H9 (cell line): Measurements from ENCODE around the gene FAM228B. TPM values are rescaled to one million over a fixed set of nuclear protein-coding genes. Genes with fewer than 3 reads are reported as not detected.

Source experiments
- DNase-seq: peaks from one replicate; pipeline ENCODE4 v3.0.0-alpha.2; 2017
- H2AFZ ChIP-seq: one replicate; pipeline ENCODE4 v1.6.1; 2013; ENCODE audit warnings: mild to moderate bottlenecking, low read length, control low read depth, moderate library complexity
- H2AK5ac ChIP-seq: 2 replicates; pipeline ENCODE4 v1.6.1; 2013; ENCODE audit warnings: low read length, control low read depth, mixed read lengths; ENCODE audit not compliant: insufficient read length
- H2BK120ac ChIP-seq: one replicate; pipeline ENCODE4 v1.6.1; 2013; ENCODE audit warnings: low read depth, mild to moderate bottlenecking, low read length, control low read depth, inconsistent platforms; ENCODE audit not compliant: poor library complexity, severe bottlenecking
- H2BK12ac ChIP-seq: 2 replicates; pipeline ENCODE4 v1.6.1; 2013; ENCODE audit warnings: low read length, control low read depth, mixed read lengths, low read depth; ENCODE audit not compliant: insufficient read length
- H2BK15ac ChIP-seq: 2 replicates; pipeline ENCODE4 v1.6.1; 2013; ENCODE audit warnings: low read depth, low read length, control low read depth
- H2BK20ac ChIP-seq: one replicate; pipeline ENCODE4 v1.6.1; 2013; ENCODE audit warnings: low read depth, mild to moderate bottlenecking, low read length, control low read depth, inconsistent platforms; ENCODE audit not compliant: poor library complexity, severe bottlenecking
- H2BK5ac ChIP-seq: 2 replicates; pipeline ENCODE4 v1.6.1; 2013; ENCODE audit warnings: low read length, control low read depth, mixed read lengths; ENCODE audit not compliant: insufficient read length
- H3K14ac ChIP-seq: 2 replicates; pipeline ENCODE4 v1.6.1; 2013; ENCODE audit warnings: low read length, control low read depth; ENCODE audit not compliant: insufficient read depth
- H3K18ac ChIP-seq: 2 replicates; pipeline ENCODE4 v1.6.1; 2013; ENCODE audit warnings: low read depth, mild to moderate bottlenecking, mixed read lengths, low read length, control low read depth; ENCODE audit not compliant: insufficient read length
- H3K23ac ChIP-seq: 2 replicates; pipeline ENCODE4 v1.6.1; 2013; ENCODE audit warnings: low read length, control low read depth, mixed read lengths, low read depth; ENCODE audit not compliant: insufficient read length
- H3K23me2 ChIP-seq: 2 replicates; pipeline ENCODE4 v1.6.1; 2013; ENCODE audit warnings: low read depth, mild to moderate bottlenecking, mixed read lengths, low read length, control low read depth; ENCODE audit not compliant: insufficient read length, poor library complexity, severe bottlenecking
- H3K27ac ChIP-seq: 2 replicates; pipeline ENCODE4 v1.5.1; 2013; ENCODE audit warnings: low read length, control low read depth, mixed read lengths, low read depth; ENCODE audit not compliant: insufficient read length
- H3K27me3 ChIP-seq: 2 replicates; pipeline ENCODE4 v1.6.1; 2013; ENCODE audit warnings: low read length, control low read depth, inconsistent platforms; ENCODE audit not compliant: insufficient read depth
- H3K4ac ChIP-seq: 2 replicates; pipeline ENCODE4 v1.6.1; 2013; ENCODE audit warnings: low read depth, mild to moderate bottlenecking, control low read depth, inconsistent platforms, low read length, moderate library complexity
- H3K4me1 ChIP-seq: 2 replicates; pipeline ENCODE4 v1.6.1; 2013; ENCODE audit warnings: low read length, control low read depth, inconsistent platforms; ENCODE audit not compliant: insufficient read depth
- H3K4me2 ChIP-seq: 2 replicates; pipeline ENCODE4 v1.6.1; 2013; ENCODE audit warnings: low read length, control low read depth, mixed read lengths; ENCODE audit not compliant: insufficient read length, insufficient read depth
- H3K56ac ChIP-seq: 2 replicates; pipeline ENCODE4 v1.6.1; 2013; ENCODE audit warnings: low read depth, mild to moderate bottlenecking, mixed read lengths, low read length, control low read depth; ENCODE audit not compliant: insufficient read length
- H3K79me1 ChIP-seq: 2 replicates; pipeline ENCODE4 v1.6.1; 2013; ENCODE audit warnings: low read depth, mild to moderate bottlenecking, moderate library complexity, low read length, control low read depth, inconsistent platforms; ENCODE audit not compliant: insufficient read depth, poor library complexity, severe bottlenecking
- H3K79me2 ChIP-seq: 2 replicates; pipeline ENCODE4 v1.6.1; 2013; ENCODE audit warnings: low read length, control low read depth, inconsistent platforms; ENCODE audit not compliant: insufficient read depth
- H3K9ac ChIP-seq: 2 replicates; pipeline ENCODE4 v1.6.1; 2013; ENCODE audit warnings: low read length, control low read depth, mixed read lengths; ENCODE audit not compliant: insufficient read length; ENCODE audit errors: extremely low read depth
- H3K9me3 ChIP-seq: one replicate; pipeline ENCODE4 v1.6.1; 2013; ENCODE audit warnings: low read depth, low read length, inconsistent platforms; ENCODE audit not compliant: control insufficient read depth
- H3T11ph ChIP-seq: one replicate; pipeline ENCODE4 v1.6.1; 2013; ENCODE audit warnings: mild to moderate bottlenecking, low read length, control low read depth, inconsistent platforms
- H4K20me1 ChIP-seq: one replicate; pipeline ENCODE4 v1.6.1; 2013; ENCODE audit not compliant: control insufficient read depth, insufficient read length, insufficient read depth
- H4K5ac ChIP-seq: 2 replicates; pipeline ENCODE4 v1.6.1; 2013; ENCODE audit warnings: low read depth, mild to moderate bottlenecking, mixed read lengths, low read length, control low read depth; ENCODE audit not compliant: insufficient read length
- H4K8ac ChIP-seq: replicated peaks from 2 replicates; pipeline ENCODE4 v1.6.1; 2013; ENCODE audit warnings: low read length, control low read depth, mixed read lengths, low read depth; ENCODE audit not compliant: insufficient read length
- H4K91ac ChIP-seq: 2 replicates; pipeline ENCODE4 v1.6.1; 2013; ENCODE audit warnings: low read depth, mild to moderate bottlenecking, moderate library complexity, mixed read lengths, low read length, control low read depth; ENCODE audit not compliant: insufficient read length
- H3K27ac Mint-ChIP-seq, 3 experiments: 2 replicates in 2 of 3; 3 replicates in 1 of 3; pipeline ENCODE4 v1.8.0; 2020 to 2021; ENCODE audit warnings: mixed read lengths in 3 of 3, mild to moderate bottlenecking in 1 of 3, moderate library complexity in 1 of 3
- H3K27me3 Mint-ChIP-seq: 2 replicates; pipeline ENCODE4 v1.8.0; 2021; ENCODE audit warnings: low read depth, mild to moderate bottlenecking, moderate library complexity, mixed read lengths
- H3K36me3 Mint-ChIP-seq, 3 experiments: 2 replicates in 2 of 3; 3 replicates in 1 of 3; pipeline ENCODE4 v1.8.0; 2020 to 2021; ENCODE audit warnings: low read depth in 3 of 3, mixed read lengths in 3 of 3; ENCODE audit not compliant: insufficient read depth in 1 of 3
- H3K4me1 Mint-ChIP-seq, 2 experiments: 2 replicates each; pipeline ENCODE4 v1.8.0; 2020; ENCODE audit warnings: mixed read lengths in 2 of 2
- H3K4me3 Mint-ChIP-seq, 2 experiments: 2 replicates in 1 of 2; 3 replicates in 1 of 2; pipeline ENCODE4 v1.8.0; 2020 to 2021; ENCODE audit warnings: mild to moderate bottlenecking in 2 of 2, mixed read lengths in 2 of 2, moderate library complexity in 1 of 2
- H3K9me3 Mint-ChIP-seq, 2 experiments: 2 replicates in 1 of 2; 3 replicates in 1 of 2; pipeline ENCODE4 v1.8.0; 2020; ENCODE audit warnings: mild to moderate bottlenecking in 2 of 2, mixed read lengths in 2 of 2, moderate library complexity in 1 of 2
- WGBS: extraction: QIAGEN DNeasy Blood & Tissue Kit; methylation state at CpG from one replicate; pipeline ENCODE4 v1.1.7; 2013; ENCODE audit warnings: missing lambda C conversion rate, low lambda C conversion rate, mixed read lengths; ENCODE audit not compliant: insufficient read length; ENCODE audit errors: extremely low coverage; 5-methylcytosine and 5-hydroxymethylcytosine counted together
- total RNA-seq: library from RNA; stranded (reverse); gene quantifications from 2 replicates; pipeline ENCODE4 v1.2.1, GENCODE V29; 2021
- TF ChIP-seq, protein P1 (sequence below): fragments of 200-600 bp; sonication (generic); conservative IDR thresholded peaks from 3 replicates; pipeline ENCODE4 v1.8.0; 2021; ENCODE audit warnings: antibody characterized with exemption, mild to moderate bottlenecking

The FAM228B gene
- total RNA-seq, 1 experiment from 2014 or later = 6.5 TPM

DNA sequence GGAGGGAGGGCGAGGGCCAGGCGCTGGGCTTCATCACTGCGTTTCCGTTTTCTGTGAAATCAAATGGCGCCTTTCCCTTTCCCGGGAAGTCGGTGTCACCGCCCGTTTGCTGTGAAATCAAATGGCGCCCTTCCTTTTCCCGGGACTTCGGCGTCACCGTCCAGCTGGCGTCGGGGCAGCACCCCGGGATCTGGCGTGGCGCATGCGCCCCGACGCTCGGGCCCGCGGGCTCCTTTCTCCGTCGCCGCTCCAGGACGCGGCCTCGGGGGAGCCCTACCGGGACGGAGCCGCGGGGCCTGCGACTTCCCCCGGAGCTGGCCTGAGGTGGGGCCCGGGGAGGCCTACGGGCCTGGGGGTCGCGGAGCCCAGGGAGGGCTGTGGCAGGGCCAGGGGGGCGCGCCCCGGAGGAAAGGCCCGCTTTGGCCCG, 51.6 kb downstream of the FAM228B start, which contains the start of gene FAM228A:
Gene FAM228A, plus strand, starts transcription at position 203 of the 427 bp plus-strand sequence. CDS start 428 bp downstream, outside the sequence.
- Histone ChIP-seq H3K14ac (no peak within 1 kb of the TSS), H2AK5ac (no peak within 1 kb of the TSS), H3K4me2 (no peak within 1 kb of the TSS), H3K23ac (no peak within 1 kb of the TSS), H3K4me1 (no peaks in the 10 kb centered on the region), H3K9me3 (no peaks in the 10 kb centered on the region), H3K79me2 (no peaks in the 10 kb centered on the region), H3T11ph (no peak within 1 kb of the TSS), H2BK20ac (no peak within 1 kb of the TSS), H3K27me3 (no peaks in the 10 kb centered on the region), H2BK5ac (no peak within 1 kb of the TSS), H3K4ac (no peak within 1 kb of the TSS), H3K27ac (no peak within 1 kb of the TSS), H3K79me1 (no peaks in the 10 kb centered on the region), H3K18ac (no peak within 1 kb of the TSS), H2BK12ac (no peak within 1 kb of the TSS), H2AFZ (no peak within 1 kb of the TSS), H4K8ac (no peak within 1 kb of the TSS), H3K23me2 (no peaks in the 10 kb centered on the region), H4K5ac (no peak within 1 kb of the TSS), H2BK120ac (no peak within 1 kb of the TSS), H3K56ac (no peak within 1 kb of the TSS), H2BK15ac (no peak within 1 kb of the TSS), H4K91ac (no peak within 1 kb of the TSS), H3K9ac (no peak within 1 kb of the TSS), H4K20me1 (no peaks in the 10 kb centered on the region)
- WGBS = no CpG with 5 or more reads among the region's 46 CpGs
- Mint-ChIP-seq H3K27ac (no peak within 1 kb of the TSS), H3K27me3 (peaks cover 1% of the 10 kb centered on the region; the same call in 1 of the 2 replicates), H3K36me3 (no peaks in the 10 kb centered on the region), H3K4me3 (no peak within 1 kb of the TSS), H3K9me3 (no peaks in the 10 kb centered on the region), H3K4me1 (no peaks in the 10 kb centered on the region)
- TF ChIP-seq, protein P1, sequence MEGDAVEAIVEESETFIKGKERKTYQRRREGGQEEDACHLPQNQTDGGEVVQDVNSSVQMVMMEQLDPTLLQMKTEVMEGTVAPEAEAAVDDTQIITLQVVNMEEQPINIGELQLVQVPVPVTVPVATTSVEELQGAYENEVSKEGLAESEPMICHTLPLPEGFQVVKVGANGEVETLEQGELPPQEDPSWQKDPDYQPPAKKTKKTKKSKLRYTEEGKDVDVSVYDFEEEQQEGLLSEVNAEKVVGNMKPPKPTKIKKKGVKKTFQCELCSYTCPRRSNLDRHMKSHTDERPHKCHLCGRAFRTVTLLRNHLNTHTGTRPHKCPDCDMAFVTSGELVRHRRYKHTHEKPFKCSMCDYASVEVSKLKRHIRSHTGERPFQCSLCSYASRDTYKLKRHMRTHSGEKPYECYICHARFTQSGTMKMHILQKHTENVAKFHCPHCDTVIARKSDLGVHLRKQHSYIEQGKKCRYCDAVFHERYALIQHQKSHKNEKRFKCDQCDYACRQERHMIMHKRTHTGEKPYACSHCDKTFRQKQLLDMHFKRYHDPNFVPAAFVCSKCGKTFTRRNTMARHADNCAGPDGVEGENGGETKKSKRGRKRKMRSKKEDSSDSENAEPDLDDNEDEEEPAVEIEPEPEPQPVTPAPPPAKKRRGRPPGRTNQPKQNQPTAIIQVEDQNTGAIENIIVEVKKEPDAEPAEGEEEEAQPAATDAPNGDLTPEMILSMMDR = no peak
- DNase-seq = no peak
